Fibroblast of skin of scalp (primary cell): ENCODE measurements around the gene SESN3.
"Not testable (repeated sequence)": the region's sequence is repeated elsewhere in the genome, so short reads cannot be mapped to it uniquely, and the experiment has no call there.

Experiments
- DNase-seq: peaks from one replicate; pipeline ENCODE4 v3.0.0-alpha.2; 2013

SESN3 gene

DNA sequence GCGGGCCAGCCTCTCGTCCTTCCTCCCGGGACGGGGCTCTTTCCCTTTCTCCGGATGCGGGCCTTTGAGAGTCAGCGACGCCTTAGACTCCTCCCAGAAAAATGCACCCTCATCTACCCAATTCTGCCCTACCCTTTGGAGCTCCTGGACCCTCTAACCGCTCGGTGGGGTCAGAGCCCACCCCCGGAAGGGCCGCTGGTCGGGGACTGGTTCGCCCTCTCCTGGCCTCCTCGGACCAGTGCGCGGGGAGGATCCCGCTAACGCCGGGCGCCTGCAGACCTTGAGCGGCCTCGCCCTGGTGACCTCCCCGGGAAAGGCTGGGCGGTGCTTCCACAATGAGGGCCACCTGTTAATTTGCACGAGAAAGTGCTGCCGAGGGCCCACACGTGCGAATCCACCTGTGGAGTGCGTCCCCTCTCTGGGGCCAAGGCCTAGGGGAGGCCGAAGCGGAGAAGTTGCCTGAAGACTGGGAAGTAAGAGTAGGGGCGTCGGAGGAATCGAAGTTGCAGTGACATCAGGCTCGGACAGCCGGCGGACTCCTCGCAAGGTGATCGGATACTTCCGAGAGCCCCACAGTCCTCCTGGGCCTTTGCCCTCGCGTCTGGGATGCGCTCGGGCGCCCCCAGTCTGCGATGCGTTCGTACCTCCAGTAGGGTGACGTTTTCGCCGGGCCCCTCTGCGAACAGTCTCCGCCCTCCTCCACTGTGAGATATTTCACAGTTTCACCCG lies 79.9 kb downstream of the SESN3 start:
- peak; percentile 90 for DNase-seq

- DNase-seq: no peak
These were observed 81.2 kb downstream of the SESN3 start for GRCh38 chr11:95149651-95150364.

DNA sequence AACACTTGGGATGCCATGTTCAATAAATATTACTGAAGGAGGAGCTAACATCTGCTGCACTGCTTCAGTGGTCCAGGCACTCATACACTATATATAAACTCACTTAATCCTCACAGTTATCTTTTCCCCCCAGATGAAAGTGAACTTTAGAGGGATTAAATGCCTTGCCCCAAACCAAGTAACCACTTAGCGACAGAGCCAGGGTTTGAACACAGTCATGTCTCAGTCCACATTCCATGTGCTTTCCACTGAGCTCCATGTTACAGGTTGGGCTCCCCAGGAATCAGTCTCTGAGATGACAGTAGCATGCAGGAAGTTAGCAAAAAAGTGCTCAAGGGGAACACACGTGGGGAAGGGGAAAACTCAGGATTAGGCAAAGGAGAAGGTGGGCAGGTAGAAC lies 82.1 kb downstream of the SESN3 start:
- no peak for DNase-seq

GRCh38 chr11:95148406-95148805 lies 82.6 kb downstream of the SESN3 start:
- peak; percentile 16 for DNase-seq

DNA sequence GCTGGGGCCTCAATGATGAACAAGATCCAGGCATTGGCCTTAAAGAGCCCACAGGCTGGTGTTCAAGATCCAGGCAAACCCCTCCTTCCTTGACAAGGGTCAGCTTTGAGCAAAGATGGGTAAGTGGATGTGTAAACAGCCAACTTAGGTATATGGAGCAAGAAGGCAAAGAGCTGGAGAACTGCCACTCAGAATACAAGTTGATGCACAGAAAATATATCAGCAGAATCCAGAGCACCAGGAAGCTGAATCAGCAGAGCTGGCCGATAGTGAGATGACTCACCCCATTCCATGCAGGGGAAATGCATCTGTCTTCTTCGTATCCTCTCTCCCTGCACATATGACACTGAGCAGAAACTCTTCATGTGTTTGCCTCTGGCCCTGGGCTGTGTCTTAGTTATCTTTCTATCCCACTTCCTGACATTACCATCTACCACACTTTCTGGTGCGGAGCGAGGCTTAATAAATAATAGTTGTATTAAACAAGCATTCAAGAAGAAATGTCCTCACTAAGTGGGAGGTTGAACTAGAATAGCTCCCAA lies 83.6 kb downstream of the SESN3 start:
- peak; percentile 87 for DNase-seq

- no peak for DNase-seq
These were observed 85.5 kb downstream of the SESN3 start for GRCh38 chr11:95145430-95146060.

DNA sequence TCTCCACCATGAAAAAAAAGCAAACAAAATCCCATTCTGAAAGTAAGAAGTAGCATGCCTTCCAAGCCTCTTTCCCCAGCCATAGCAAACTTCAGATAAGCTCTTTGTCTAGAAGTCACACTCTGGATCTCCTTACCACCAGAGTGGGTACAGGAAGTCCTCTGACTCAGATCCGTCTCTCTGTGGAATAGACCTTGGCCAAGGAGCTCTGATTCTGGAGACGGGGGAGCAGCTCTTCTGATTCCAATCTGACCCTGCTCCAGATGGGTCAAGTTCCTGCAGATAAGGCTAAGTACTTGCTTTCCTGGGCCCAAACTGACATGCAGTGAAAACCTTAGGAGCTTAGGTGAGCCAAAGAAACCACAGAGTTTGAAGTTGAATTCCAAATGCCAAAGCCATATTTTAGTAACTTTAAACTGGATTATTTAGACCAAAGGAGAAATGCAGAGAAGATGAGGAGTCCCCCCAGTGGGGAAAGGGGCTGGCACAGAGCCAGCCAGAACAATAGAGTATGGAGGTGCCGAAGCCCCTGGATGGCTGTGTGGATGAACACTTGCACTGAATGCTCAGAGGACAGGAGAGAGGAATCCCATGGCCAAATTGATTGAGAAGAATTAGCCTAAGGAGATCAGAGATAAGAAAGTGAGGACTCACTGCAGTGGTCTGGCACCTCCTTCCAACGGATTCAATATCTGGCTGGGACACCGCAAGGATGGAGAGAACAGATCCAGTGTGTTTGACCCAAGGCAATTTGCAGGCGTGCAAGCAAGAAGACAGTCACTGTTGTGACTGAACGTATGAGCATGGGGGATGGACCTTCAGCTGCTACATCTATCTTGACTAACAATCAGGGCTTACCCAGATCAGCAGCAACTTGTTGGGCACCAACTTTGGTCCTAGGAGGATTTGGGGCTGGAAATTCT lies 86.4 kb downstream of the SESN3 start:
- DNase-seq: no peak

DNA sequence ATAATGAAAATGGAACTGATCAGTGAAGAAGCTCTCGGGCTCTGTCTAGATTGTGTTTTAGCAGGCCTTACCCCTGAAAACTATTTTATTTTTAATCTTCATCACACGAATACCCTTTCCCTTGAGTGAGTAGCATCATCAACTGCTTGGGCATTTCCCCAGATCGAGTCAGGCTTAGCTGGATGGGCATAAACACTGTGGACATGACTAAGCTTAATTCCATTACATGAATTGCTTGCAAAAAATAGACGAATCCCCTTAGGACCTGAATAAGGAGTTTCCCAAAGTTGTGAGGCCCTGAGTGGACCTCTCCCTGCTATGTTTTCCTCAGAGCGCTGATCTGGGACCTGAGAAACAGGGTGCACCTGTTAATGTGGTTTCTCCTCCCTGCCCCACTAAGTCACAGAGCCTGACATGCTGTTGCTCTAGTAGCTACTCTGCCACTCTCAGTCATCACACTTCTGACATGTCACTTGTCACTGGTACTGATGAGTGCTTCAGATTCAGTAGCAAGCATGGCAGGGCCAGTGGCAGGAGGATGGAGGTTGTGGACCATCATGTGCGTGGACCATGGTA lies 87.8 kb downstream of the SESN3 start:
- peak; percentile 69 for DNase-seq

DNA sequence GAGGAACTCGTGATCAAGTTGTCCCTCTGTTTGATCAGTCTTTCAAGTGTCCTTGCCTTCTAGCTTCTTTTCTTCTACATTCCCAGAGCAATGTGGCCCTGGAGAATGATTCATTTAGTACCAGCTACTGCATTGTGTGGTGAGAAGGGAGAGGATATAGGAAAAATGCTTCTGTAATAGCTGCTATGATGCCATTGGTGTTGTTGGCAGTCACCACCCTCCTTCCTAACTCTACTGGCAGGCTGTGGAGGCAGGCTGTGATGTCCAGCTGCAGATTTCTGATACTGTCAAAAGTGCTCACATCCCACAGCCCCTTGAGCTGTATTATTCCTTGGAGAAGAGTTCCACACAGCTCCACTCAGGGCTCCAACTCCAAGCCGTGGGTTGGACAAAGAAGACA lies 88.6 kb downstream of the SESN3 start:
- no peak for DNase-seq

DNA sequence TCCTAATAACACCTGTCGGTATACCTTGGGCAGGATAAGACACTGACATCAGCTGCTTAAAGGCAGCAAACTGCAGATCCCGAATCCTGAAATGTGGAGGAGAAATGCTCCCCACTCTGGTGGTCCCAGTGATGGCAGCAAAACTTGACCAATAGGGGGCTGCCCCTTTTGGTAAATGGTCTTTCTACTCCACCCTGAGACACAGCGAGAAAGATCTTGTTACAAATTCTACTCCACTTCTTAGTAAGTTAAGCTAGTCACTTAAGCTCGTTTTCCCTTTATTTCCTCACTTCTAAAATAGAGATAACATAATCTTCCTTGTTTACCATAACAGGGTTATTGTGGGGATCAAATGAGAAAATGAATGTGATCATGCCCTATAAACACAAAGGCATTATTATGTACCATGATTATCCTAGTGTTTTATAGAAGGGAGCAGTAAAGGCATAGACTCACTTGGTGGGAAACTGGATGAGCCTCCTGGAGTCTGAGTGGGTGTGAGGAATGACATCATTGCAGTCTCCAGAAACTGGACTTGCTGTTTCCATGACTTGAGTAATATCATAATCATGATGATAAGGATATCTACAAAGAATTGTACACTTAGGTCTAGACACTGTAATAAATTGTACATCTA lies 90.5 kb downstream of the SESN3 start:
- DNase-seq: no peak

DNA sequence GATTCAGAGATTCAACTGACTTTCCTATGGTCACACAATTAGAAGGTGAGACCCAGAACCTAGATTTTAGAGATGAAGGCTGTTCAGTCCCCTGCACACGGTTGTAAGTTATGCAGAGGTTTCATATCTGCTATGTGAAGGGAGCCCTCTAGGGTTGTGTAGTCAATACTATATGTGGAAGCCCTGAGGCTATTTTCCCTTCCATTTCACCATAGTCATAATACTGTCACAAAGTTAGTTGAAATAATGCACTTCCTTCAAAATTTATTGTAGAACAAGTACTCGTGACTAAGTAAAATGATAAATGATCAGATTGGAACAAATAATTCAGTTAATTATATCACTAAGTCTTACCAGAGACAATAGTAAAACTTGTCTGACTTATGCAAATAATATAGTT lies 92.6 kb downstream of the SESN3 start:
- peak; percentile 27 for DNase-seq

DNA sequence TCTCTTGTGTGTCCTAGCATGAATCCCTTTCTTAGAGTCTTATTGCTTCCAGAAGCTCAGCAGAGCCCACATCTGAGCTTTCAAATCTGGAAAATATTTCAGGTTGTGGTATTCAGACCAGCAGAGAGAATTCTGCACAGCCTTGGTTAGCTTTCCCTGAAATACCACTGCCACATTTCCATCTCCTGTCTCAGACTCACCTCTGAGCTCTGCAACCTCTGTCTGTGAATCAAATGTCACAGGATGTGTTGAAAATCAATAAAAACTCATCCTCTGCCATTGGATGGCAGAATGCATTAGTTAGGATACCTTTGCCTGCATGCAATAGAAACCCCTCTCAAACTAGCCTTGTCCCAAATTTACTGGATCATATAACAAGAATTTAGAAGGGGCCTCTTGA lies 93.7 kb downstream of the SESN3 start:
- no peak for DNase-seq

GRCh38 chr11:95136747-95137146 lies 94.3 kb downstream of the SESN3 start:
- not testable (repeated sequence) for DNase-seq

DNA sequence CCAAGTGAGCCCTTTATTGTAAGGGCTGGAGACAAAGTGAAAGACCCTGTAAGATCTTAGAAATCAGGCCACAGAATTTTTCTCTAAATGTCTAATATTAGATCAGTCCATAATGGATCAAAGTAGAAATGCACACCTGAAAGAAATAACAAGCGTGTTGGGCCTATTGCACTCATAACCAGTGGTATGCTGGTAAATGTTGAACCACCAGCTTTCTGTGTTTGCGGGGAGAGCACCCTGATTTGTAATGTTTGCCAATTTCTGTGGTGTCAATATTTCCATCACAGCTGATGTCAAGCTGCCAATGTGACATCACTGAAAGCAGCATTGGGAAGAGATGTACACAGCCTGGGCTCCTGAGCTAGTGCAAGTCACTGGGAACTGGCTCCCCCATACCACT lies 95.1 kb downstream of the SESN3 start:
- no peak for DNase-seq

DNA sequence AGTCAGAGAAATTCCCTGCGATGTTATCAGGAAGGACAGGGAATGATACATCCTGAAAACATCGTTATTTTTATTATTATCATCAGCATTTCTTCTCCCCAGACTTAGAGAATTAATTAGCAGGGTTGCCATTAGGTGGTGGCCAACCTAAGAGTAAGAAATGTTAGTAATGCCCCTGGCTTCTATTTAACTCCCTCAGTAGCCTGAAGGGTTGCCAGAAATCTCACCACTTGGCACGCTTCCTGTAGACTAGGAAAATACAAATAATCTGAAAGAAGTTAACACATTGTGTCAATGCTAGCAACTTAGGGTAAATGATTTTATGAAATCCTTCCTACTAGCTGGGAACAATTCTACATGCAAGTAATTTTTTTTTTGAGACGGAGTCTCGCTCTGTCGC lies 95.8 kb downstream of the SESN3 start:
- DNase-seq: peak; percentile 29

GRCh38 chr11:95134491-95134890 lies 96.5 kb downstream of the SESN3 start:
- peak; percentile 57 for DNase-seq

DNA sequence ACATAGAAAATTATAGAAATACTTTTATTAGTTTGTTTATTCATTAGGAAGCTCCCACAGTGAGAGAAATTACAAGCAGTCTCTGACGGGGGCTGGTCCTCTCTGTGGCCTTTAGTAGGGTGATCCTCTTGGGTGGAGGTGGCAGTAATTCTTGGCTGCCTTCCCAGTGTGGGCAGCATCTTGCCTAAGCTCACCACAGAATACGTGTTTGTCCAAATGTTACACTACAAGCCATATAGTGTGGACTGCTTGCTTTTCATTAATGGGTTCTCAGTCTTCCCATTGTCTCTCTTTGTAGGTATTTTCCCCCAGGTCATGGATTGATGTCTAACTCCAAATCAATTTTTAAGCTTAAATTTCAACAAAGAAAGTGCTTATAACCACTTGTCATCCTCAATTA lies 98.0 kb downstream of the SESN3 start:
- no peak for DNase-seq

GRCh38 chr11:95128602-95129001 lies 102.4 kb downstream of the SESN3 start:
- no peak for DNase-seq

DNA sequence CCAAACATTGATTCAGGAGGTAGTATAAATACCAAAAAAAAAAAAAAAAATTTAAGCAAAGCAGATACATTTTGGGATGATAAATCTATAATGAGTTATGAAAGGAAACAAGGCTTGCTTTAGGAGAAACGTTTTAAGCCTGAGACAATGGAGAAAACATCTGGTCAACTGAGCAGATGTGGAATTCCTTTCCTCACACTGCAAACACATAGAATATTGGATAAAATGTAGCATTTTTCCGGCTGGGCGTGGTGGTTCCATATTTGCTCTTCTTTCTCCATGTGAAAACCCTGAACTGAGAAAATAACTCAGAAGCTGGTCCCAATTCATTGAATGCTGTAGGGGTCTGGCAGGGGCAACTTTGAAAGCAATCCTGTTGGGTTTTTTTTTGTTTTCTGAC lies 107.4 kb downstream of the SESN3 start:
- DNase-seq: no peak

DNA sequence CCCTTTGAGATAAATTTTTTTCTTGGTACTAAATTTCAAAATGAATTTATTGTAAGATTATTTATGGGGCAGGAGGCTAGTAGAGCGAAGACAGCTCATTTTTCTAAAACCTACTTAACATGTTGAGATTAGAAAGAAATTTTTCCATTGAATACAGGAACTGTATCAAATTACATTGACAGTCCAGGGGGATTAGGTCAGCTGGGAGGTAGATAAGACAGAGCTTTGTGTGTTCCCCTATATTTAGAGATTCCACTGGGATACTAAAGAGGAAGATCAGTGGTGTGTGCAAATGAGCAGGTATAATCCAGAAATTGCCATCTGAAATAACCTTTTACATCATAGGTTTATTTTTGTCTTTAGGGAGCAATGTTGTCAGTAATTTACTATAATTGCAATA lies 109.3 kb downstream of the SESN3 start:
- DNase-seq: no peak

- DNase-seq: no peak
These were observed 111.5 kb downstream of the SESN3 start for GRCh38 chr11:95119361-95120060.
